OCI-M1 (cell line): ENCODE measurements around the gene ZC3H18.

Source experiments
- DNase-seq: peaks from one replicate; lab custom pipeline; 2025; lab: John Stamatoyannopoulos, UW

Gene ZC3H18

DNA sequence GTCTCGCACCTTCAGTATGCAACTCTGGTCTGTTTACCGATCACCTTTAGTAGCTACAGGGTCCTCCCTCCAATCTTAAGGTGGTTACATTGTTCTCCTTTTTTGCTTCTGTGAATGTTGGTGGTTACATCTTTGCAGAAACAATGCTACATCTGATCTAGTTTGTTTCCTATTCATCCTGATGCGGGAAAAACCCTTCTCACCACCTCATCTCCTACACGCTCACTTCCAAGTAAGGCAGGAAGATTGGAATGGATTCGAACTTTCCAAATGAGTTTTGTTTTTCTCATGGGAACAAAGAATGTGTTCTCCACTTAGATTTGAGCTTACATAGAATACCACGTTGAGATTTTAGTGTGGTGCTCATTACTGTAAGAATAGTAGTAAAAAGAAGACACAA lies 14.5 kb downstream of the ZC3H18 start:
- DNase-seq = no peak

- DNase-seq = no peak
Observed at GRCh38 chr16:88585269-88585668, 15.1 kb downstream of the ZC3H18 start.

DNA sequence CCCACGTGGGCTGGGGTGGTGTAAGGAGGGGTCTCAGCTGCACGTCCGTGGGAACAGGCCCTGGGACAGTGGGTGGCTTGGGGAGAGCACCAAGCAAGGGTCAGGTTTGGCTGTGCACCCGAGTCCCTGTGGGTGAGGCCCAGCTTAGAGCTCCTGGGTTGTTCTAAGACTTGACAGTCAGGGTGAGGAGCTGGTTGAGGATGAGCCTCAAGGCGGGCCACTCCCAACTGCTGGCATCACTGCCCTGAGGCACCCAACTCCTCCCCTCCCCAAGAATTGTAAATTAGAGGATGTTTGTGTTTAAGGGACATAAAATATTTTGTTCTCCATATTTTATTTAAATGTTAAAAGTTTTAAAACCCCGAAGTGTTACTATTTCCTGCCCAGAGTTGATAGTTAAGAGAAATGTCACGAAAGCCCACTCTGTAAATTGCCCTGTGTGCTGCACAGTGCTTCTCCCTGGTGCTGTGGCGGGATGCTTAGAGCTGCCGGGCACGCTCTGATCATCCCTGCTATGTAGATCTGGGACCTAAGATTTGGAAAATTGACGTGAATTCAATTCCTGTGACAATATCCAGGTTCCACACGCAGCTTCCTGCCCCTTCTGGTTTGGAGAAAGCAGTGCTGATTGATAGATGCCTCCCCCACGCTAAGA lies 15.9 kb downstream of the ZC3H18 start:
- no peak for DNase-seq

- DNase-seq = no peak
Observed at GRCh38 chr16:88588148-88588547, 17.9 kb downstream of the ZC3H18 start.

- no peak for DNase-seq
Observed at GRCh38 chr16:88588754-88589153, 18.6 kb downstream of the ZC3H18 start.

DNA sequence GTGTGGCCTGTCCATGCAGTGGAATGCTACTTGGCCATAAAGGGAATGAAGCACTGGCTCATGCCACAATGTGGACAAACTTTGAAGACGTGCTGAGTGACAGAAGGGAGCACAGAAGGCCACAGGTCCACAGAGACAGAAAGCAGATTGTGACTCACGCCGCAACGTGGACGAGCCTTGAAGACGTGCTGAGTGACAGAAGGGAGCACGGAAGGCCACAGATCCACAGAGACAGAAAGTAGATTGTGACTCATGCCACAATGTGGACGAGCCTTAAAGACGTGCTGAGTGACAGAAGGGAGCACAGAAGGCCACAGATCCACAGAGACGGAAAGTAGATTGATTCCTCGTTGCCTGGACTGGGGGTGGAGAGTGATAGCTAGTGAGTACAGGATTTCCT lies 19.2 kb downstream of the ZC3H18 start:
- DNase-seq = no peak

DNA sequence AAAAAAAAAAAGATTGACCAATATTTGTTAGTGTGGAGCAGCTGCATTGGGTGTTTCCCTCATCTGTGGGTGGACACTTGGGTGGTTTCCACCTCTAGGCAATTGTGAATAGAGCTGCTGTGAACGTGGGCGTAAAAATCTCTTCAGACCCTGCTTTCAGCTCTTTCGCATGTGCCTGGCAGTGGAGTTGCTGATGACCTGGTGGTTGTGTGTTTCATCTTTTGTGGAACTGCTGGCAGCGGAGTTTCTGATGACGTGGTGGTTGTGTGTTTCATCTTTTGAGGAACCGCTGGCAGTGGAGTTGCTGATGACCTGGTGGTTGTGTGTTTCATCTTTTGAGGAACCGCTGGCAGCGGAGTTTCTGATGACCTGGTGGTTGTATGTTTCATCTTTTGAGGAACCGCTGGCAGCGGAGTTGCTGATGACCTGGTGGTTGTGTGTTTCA lies 21.4 kb downstream of the ZC3H18 start:
- DNase-seq = no peak

GRCh38 chr16:88593061-88593460 lies 22.9 kb downstream of the ZC3H18 start:
- no peak for DNase-seq

DNA sequence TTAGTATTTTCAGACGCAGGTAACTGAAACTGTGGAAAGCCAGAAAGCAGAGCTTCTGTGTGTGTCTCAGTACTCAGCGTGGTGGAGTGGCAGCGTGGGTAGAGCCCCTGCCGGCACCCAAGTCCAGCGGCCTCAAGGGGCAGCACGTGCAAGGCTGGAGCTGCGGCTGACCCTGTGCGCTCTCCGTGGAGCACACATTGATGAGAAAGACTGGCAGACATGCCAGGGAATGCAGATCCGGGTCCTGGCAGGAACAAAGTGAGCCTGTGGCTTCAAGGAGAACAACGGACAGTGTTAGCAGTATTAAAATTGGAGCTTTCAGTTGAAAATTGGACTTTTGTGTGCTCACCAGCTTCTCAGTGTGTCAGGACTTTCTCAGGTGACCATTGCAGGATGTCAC lies 23.3 kb downstream of the ZC3H18 start:
- no peak for DNase-seq

DNA sequence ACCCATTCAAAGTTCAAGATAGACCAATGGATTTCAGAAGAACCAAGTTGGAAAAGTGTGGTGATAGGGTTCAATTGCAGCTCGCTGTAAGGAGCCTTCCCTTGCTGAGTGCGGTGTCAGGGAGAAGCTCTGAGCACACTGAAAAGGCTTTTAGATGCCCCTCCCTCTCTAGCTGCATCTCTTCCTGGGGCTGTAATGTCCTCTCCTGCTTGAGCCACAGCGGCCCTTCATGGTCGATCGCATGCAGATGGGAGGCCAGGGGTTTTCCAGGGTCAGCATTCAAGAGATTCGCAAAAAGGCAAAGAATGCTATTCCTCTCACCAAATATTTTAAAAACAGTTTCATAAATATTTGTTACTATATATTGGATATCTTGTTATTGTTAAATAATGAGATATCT lies 23.7 kb downstream of the ZC3H18 start:
- DNase-seq = no peak

- DNase-seq = no peak
Observed at GRCh38 chr16:88595101-88595500, 24.9 kb downstream of the ZC3H18 start.

DNA sequence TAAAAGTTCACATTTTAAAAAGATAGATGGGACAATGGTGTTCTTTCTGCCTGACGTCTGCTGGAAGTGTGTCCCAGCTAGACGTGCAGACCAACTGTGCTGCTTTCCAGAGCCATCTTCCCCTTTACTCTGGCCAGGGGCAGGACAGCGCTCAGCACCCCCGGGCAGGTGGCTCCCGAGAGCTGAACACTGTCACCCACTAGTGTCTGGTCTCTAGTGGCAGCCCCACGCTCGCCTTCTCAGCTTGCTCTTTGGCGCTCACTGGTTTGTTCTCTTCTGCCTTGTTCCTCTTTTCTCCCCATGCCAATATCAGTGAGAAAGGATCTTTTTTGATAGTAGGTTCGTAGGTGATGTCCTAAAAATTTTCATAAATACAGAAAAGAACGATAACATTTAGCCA lies 25.7 kb downstream of the ZC3H18 start:
- DNase-seq = no peak

GRCh38 chr16:88596483-88596882 lies 26.3 kb downstream of the ZC3H18 start:
- DNase-seq = no peak

DNA sequence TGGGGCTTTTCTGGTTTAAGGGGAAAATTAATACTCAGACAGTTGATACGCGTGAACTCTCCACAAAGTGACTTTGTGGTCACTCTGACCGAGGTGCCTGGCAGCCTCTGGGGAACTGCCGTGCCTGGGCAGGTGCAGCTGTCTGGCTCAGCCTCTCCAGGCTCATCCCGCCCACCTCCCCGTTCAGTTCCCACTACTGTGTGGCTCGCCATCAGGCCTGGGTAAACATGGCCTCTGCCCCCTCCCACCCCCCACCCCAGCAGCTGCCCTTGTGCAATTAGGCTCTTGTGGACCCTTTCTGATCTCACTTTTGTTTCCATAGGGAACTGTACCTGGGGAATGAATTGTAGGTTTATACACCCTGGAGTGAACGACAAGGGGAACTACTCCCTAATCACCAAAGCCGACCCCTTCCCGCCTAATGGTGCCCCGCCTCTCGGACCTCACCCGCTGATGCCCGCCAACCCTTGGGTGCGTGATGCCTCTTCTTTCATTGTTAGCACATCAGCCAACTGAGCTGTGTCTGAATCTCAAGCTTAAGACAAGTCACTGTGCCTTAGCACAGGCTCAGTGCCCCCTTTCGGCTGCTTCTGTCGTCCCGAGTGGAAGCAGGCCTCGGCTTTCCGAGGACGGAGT lies 27.8 kb downstream of the ZC3H18 start:
- no peak for DNase-seq

- no peak for DNase-seq
Observed at GRCh38 chr16:88599092-88599733, 29.0 kb downstream of the ZC3H18 start.

DNA sequence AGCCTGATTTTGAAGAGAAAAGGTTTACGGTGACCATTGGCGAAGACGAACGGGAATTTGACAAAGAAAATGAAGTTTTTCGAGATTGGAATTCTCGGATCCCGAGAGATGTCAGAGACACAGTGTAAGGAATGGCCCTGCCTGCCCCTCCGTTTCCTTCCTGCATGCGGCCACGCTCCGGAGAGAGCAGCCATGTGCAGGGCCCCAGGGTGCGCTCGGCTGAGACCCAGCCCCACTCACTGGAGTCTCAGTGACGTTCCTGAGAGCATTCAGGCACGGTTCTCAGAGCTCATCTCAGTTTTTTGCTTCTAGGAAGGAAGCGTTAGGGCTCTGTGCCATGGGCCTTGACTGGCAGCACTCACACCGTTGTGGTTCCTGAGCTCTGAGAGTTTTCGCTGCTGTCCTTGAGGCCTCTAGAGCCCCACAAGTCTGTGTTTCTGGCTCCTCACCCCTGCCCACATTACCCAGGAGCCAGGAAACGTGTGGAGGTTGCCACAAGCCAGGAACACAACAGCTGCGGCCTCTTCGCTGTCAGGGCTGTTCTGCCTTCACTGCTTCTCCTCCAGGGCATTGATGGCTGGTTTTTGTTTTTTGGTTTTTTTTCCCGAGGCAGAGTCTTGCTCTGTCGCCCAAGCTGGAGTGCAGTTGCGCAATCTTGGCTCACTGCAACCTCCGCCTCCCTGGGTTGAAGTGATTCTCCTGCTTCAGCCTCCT lies 29.8 kb downstream of the ZC3H18 start:
- DNase-seq = no peak

DNA sequence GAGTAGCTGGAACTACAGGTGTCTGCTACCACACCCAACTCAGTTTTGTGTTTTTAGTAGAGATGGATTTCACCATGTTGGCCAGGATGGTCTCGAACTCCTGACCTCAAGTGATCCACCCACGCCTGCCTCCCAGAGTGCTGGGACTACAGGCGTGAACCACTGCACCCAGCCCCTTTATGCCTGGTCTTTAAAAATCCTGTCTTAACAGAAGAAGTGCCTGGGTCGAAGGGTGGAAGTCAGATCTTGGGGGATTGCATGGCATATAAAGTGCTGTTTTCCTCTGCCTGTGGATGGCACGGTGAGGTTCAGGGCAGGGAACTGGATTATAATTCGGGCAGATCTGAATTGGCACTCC lies 30.3 kb downstream of the ZC3H18 start:
- no peak for DNase-seq

- no peak for DNase-seq
Observed at GRCh38 chr16:88601313-88602036, 31.3 kb downstream of the ZC3H18 start.

DNA sequence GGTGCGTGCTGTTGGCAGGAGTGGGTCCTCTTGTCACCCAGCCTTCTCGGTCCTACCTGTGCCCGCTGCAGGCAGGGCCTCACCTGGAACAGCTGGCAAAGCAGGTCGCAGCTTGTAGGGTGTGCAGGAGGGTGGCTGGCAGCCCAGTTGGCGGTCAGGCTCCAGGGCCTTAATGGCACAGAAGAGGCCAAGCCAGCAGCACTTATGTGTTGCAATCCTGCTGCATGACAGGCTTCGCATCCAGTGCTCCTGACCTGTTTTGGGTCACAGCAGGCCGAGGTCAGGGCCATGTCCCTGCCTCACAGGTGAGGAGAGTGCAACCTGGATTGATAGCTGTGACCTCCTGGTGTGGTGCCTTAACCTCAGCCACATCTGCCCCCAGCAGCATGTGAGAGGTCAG lies 31.9 kb downstream of the ZC3H18 start:
- no peak for DNase-seq

- no peak for DNase-seq
Observed at GRCh38 chr16:88605186-88606147, 35.3 kb downstream of the ZC3H18 start.

GRCh38 chr16:88606148-88606757 lies 36.0 kb downstream of the ZC3H18 start:
- DNase-seq = no peak
